ENCODE data around the gene ZNF226. TPM values are rescaled to one million over a fixed set of nuclear protein-coding genes. Genes with fewer than 3 reads are reported as not detected.

The ZNF226 gene
- total and polyA plus RNA-seq, 2 of the 4 experiments (the other 2 are of a cell fraction): 14.0 to 15.7 TPM

DNA sequence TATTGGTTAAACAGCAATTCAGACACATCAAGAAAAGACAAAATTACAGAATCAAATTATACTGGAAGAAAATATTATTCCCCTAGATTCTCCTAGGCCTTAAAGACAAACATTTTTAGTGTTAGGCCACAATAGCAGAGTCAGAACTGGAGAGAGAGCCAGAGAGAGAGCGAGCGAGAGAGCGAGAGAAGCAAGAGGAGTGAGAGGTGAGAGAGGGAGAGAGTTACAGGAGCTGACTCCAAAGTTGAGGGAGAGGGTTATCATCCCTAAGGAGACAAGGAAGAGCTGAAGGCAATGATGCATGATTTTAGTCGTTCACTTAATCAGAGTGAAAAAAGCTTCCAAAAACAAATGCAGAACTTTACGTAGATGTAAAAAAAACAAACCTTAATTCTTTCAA lies 27.2 kb downstream of the ZNF226 start:
- Histone ChIP-seq H3K4me3 (ENCODE audit: insufficient read depth, low read depth, low read length) (no peak overlapping the region), H4K8ac (ENCODE audit: low read depth in 2 of 2, low read length in 2 of 2) (no peak overlapping the region), H3K4me1 (ENCODE audit: control insufficient read depth, insufficient read depth, low read length) (no peaks in the 10 kb centered on the region), H3K14ac (replicated peaks; ENCODE audit: low read depth, low read length) (no peak overlapping the region), H2BK5ac (ENCODE audit: low read depth, low read length, poor library complexity, severe bottlenecking) (no peak overlapping the region), H3K79me1 (ENCODE audit: low read depth in 1 of 2, low read length in 2 of 2) (no peaks in the 10 kb centered on the region), H2BK15ac (ENCODE audit: low read depth, low read length) (no peak overlapping the region), H3K27ac (ENCODE audit: insufficient read depth, low read length) (no peak overlapping the region), H3K4ac (ENCODE audit: low read depth, low read length) (no peak overlapping the region), H2BK120ac (ENCODE audit: low read depth, low read length) (no peak overlapping the region), H3K9me1 (ENCODE audit: insufficient read depth, low read length) (no peaks in the 10 kb centered on the region), H3K36me3 (ENCODE audit: control insufficient read depth, insufficient read depth, low read length) (no peaks in the 10 kb centered on the region), H3K9me3 (ENCODE audit: control insufficient read depth, insufficient read depth, low read length) (no peaks in the 10 kb centered on the region), H2AK5ac (ENCODE audit: low read depth, low read length) (no peak overlapping the region), H3K56ac (ENCODE audit: extremely low read depth, insufficient read depth, low read length) (no peak overlapping the region), H2AK9ac (replicated peaks; ENCODE audit: low read depth, low read length, poor library complexity) (no peak overlapping the region), H3K4me2 (ENCODE audit: low read depth, low read length) (no peak overlapping the region), H3K27me3 (ENCODE audit: control insufficient read depth, insufficient read depth, low read length) (no peaks in the 10 kb centered on the region), H4K91ac (ENCODE audit: insufficient read depth, low read depth, low read length) (no peak overlapping the region), H3K23ac (ENCODE audit: low read depth, low read length) (no peak overlapping the region), H2BK20ac (ENCODE audit: low read depth, low read length) (no peak overlapping the region), H4K20me1 (ENCODE audit: insufficient read depth, low read length) (no peaks in the 10 kb centered on the region), H3K18ac (ENCODE audit: low read depth, low read length) (no peak overlapping the region), H3K9ac (ENCODE audit: low read depth, low read length) (no peak overlapping the region), H2AFZ (replicated peaks; ENCODE audit: low read length, poor library complexity) (no peak overlapping the region), H4K5ac (ENCODE audit: low read depth, low read length) (no peak overlapping the region)
- TF ChIP-seq, protein P1, sequence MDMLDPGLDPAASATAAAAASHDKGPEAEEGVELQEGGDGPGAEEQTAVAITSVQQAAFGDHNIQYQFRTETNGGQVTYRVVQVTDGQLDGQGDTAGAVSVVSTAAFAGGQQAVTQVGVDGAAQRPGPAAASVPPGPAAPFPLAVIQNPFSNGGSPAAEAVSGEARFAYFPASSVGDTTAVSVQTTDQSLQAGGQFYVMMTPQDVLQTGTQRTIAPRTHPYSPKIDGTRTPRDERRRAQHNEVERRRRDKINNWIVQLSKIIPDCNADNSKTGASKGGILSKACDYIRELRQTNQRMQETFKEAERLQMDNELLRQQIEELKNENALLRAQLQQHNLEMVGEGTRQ (IDR thresholded peaks at IDR 0.05; ENCODE audit: low read depth, low read length): no peak
- TF ChIP-seq MAFK (IDR thresholded peaks at IDR 0.05; ENCODE audit: low read depth, low read length) (no peak), RFX5 (IDR thresholded peaks at IDR 0.05; ENCODE audit: low read depth, low read length) (no peak), MXI1 (IDR thresholded peaks at IDR 0.05; ENCODE audit: borderline replicate concordance, low read depth, low read length) (no peak), FOS (IDR thresholded peaks at IDR 0.05; ENCODE audit: low read depth, low read length) (no peak), RAD21 (IDR thresholded peaks at IDR 0.05; ENCODE audit: low read length) (no peak), BHLHE40 (IDR thresholded peaks at IDR 0.05; ENCODE audit: low read depth, low read length) (no peak), NFE2L2 (IDR thresholded peaks at IDR 0.05; ENCODE audit: low read depth, low read length) (no peak), RCOR1 (IDR thresholded peaks at IDR 0.05; ENCODE audit: insufficient replicate concordance, low read length) (no peak), CEBPB (IDR thresholded peaks at IDR 0.05; ENCODE audit: low read depth, low read length) (no peak), SMC3 (IDR thresholded peaks at IDR 0.05; ENCODE audit: low read depth, low read length) (no peak), MAZ (IDR thresholded peaks at IDR 0.05; ENCODE audit: borderline replicate concordance, low read depth, low read length) (no peak), CHD1 (IDR thresholded peaks at IDR 0.05; ENCODE audit: low read depth, low read length) (no peak), POLR2A (IDR thresholded peaks at IDR 0.05; ENCODE audit: low read depth, low read length) (no peak)
- TF ChIP-seq, protein P2, sequence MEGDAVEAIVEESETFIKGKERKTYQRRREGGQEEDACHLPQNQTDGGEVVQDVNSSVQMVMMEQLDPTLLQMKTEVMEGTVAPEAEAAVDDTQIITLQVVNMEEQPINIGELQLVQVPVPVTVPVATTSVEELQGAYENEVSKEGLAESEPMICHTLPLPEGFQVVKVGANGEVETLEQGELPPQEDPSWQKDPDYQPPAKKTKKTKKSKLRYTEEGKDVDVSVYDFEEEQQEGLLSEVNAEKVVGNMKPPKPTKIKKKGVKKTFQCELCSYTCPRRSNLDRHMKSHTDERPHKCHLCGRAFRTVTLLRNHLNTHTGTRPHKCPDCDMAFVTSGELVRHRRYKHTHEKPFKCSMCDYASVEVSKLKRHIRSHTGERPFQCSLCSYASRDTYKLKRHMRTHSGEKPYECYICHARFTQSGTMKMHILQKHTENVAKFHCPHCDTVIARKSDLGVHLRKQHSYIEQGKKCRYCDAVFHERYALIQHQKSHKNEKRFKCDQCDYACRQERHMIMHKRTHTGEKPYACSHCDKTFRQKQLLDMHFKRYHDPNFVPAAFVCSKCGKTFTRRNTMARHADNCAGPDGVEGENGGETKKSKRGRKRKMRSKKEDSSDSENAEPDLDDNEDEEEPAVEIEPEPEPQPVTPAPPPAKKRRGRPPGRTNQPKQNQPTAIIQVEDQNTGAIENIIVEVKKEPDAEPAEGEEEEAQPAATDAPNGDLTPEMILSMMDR (conservative IDR thresholded peaks at IDR 0.05; ENCODE audit: low read depth, low read length): no peak
- TF ChIP-seq, protein P3, sequence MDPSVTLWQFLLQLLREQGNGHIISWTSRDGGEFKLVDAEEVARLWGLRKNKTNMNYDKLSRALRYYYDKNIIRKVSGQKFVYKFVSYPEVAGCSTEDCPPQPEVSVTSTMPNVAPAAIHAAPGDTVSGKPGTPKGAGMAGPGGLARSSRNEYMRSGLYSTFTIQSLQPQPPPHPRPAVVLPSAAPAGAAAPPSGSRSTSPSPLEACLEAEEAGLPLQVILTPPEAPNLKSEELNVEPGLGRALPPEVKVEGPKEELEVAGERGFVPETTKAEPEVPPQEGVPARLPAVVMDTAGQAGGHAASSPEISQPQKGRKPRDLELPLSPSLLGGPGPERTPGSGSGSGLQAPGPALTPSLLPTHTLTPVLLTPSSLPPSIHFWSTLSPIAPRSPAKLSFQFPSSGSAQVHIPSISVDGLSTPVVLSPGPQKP (IDR thresholded peaks at IDR 0.05; ENCODE audit: borderline replicate concordance, low read depth, low read length): no peak
- CTCF ChIA-PET: interaction anchor here (0.6 kb wide), 1 partner anchor 82 kb away, joined by 3 read pairs; no protein-coding TSS in a partner anchor
- in situ Hi-C loops (cut with MboI; ENCODE audit: low sequenced_read_pairs) (no loop called here), intact Hi-C loops (cut with micrococcal nuclease) (no loop called here), dilution Hi-C loops (cut with HindIII; ENCODE audit: low sequenced_read_pairs, unreplicated experiment) (no loop called here)
- ATAC-seq (ENCODE audit: low read depth): no peak
- POLR2A ChIA-PET (ENCODE audit: unreplicated experiment): interaction anchor here (0.9 kb wide), 1 partner anchor 10 kb away, joined by 3 read pairs; no protein-coding TSS in a partner anchor
- no TSS peak for BruUV-seq (replicated peaks)
- WGBS, 2 experiments (ENCODE audit: extremely low coverage in 2 of 2, insufficient read length in 1 of 2): no CpG with 5 or more reads among the region's 5 CpGs
- no peak for DNase-seq
